NCI-H1048 (cell line): ENCODE results near the gene ETS1.
"Not testable (repeated sequence)": the region's sequence is repeated elsewhere in the genome, so short reads cannot be mapped to it uniquely, and the experiment has no call there.

Source experiments
- DNase-seq: peaks from one replicate; lab custom pipeline; 2025; lab: John Stamatoyannopoulos, UW

ETS1 gene

DNA sequence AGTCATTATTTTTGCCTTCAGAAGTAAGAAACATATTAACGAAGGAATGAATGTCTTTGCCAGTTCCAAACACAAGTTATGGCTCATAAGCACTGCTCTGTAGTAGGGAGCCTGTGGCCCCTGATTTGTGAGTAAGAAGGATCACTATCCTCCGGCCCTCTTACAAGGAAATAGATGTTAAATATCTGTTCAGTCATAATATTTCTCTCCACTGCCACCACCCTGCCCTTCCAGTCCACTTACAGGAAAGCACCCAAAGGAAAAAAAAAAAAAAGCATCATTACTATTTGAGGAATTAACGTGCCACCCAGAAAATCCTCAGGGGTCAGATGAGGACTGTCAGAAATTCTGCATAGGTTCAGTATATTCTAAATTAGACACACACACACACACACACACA, 123.4 kb downstream of the ETS1 start:
- no peak for DNase-seq

DNA sequence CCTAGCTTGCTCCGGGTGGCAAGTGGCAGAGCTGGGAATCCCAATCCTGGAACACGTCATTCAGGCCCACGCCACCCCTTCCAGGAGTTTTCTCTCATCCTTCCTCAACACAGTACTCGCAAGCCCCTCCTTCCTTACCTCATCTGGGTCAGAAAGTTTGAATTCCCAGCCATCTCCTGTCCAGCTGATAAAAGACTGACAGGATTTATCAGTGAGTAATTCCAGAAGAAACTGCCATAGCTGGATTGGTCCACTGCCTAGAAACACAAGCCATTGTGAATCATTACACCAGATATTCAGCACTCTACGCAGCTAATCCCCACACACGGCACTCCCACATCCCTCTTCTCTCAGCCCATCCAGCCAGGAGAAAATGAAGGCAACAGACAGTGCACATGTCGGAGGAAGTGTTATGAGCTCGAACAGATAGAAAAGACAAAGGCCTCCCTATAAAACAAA, 124.0 kb downstream of the ETS1 start:
- DNase-seq = no peak

DNA sequence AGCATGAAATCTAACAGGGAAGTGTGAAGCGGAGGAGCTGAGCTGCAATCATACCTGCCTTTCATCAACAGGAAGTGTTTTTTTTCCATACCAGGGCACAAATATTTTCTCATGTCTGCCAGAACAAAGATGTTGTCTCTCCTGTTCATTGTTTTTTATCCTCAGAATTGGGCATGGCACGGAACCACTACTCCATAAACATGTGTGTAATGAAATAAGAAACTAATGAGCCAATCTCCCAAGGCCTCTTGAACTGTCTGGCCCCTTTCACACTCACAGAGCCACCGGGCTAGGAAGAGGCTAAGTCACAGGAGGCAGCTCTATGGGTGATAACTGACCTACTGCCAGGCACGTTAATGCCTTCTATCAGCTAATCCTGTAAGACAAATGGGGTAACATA, 124.4 kb downstream of the ETS1 start:
- DNase-seq = no peak

DNA sequence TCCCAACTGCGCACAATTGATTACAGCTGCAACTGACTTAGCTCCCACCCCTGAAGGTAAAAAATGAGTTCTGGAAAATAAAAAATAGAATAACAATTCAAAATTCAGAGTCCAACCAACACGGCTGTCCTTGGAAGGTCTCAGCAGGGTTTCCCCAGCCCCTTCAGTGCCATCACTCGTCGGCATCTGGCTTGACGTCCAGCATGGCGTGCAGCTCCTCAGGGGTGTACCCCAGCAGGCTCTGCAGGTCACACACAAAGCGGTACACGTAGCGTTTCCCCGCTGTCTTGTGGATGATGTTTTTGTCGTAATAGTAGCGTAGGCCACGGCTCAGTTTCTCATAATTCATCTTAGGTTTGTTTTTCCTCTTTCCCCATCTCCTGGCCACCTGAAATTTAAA, 125.2 kb downstream of the ETS1 start:
- no peak for DNase-seq

DNA sequence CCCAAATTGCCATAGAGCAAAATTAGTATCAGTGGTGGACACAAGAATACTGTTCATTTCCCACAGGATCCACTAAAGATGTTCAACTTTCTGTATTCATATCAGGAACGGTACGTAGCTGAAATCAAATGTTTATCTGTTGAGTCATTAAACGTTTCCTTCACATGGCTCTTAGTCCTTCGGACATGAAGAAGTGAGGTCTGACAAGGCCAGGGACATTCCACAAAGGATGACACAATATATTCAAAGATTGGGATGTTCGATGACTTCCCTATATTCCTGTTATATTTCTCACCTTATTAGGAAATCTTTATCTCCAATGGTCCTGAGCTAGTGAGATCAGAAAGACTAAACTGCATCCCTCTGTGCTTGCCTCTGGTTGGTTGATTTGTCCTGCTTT, 129.0 kb downstream of the ETS1 start:
- no peak for DNase-seq

DNA sequence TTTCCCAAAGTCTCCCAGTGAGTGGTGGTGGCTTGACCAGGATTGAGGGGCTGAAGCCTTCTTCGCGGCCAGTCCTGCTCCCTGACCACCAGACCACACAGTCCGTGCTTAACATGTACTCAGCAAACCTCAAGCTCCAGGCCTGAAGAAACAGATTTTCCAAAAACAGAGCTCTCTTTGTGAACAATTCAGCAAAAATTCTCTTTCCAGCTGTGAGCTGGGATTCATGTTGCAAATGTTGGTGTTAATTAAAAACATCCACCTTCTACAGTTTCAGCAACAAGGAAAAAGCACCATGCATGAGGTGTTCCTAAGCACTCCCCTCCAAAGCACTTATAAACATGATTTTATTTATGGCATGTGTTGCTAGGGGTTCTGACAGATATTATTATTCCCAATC, 129.5 kb downstream of the ETS1 start:
- DNase-seq = no peak

DNA sequence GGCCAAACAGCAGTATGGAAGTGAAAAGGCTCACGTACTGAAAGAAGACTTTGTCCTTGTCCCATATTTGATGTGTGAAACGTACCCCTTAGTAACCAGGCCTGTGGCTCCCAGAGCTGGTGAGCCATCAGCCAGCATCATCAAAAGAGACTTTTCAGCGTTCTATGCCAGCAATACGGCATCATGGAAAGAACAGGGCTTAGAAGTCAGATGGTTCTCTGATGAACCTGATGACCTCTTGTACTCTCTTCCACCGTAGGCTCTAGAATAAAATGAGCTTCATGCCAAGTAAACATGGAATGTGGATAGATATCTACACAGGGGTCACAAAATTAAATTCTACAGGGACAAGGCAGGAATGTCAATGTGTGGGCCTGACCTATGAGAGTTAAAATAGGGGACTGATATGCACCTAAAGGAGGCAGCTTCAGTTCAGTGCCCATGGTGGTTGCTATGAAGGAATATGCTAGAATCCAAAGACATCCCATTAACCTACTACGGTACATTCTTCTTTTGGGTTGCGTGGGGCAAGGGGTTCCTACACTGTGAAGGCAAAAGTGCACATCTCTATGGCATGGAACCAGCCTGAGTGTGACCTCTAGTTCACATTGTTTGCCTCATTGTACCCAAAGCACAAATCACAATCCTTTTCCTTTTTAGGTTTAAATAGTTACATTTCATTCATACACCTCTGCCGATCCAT, 130.6 kb downstream of the ETS1 start:
- DNase-seq = no peak

DNA sequence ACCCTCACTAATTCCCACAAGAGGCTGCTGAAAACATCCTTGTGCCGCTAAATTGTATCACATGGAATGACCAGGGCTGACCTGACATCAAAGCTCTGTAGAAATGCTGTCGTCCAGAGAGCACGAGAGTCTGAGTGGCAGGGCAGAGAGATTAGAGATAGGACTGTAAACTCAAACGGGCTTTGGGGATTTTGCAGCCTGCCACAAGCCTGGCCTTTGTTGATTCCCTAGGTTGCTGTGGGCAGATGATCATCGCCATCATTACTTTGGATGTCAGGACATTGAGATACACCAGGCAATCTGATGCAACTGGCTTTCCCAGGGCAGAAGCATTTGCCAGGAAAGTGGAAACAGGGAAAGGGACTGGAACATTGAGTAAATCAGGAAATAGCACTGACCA, 131.6 kb downstream of the ETS1 start:
- DNase-seq = no peak

DNA sequence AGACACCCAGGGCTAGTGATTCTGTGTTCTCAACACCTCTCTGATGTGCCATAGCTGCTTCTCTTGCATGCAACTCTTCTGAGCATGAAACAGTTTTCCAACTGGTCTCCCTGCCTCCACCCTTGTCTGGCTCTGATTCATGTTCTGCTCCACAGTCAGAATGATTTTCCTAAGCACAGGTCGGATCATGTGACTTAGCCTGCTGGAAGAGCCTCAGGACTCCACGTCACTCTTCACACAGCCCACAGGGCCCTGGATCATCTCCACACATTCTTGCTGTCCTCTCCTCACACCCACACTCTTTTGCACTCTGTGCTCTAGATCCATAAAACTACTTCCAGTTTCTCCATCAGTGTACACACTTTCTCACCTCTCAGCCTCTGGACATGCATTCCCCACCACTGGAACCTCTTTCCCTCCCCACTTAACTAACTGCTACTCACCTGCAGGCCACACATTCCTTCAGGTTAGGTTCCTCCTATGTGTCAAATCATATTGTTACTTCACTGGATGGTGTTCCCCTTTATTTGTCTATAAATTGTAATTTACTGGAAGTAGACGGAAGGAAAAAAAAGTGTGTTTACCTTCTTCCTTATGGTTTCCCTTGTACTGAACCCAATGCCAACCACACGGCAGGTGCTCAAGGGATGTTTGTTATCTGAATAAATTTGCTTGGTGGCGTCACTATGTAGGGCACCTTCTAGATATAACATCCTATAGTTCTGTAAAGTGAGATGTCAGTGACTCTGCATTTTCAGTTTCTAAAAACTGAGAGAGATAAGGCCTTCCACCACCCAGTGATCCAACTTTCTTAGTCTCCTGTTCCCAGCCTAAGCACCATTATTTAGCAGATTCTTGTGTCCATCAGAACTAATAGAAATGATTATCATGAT, 133.7 kb downstream of the ETS1 start:
- no peak for DNase-seq

DNA sequence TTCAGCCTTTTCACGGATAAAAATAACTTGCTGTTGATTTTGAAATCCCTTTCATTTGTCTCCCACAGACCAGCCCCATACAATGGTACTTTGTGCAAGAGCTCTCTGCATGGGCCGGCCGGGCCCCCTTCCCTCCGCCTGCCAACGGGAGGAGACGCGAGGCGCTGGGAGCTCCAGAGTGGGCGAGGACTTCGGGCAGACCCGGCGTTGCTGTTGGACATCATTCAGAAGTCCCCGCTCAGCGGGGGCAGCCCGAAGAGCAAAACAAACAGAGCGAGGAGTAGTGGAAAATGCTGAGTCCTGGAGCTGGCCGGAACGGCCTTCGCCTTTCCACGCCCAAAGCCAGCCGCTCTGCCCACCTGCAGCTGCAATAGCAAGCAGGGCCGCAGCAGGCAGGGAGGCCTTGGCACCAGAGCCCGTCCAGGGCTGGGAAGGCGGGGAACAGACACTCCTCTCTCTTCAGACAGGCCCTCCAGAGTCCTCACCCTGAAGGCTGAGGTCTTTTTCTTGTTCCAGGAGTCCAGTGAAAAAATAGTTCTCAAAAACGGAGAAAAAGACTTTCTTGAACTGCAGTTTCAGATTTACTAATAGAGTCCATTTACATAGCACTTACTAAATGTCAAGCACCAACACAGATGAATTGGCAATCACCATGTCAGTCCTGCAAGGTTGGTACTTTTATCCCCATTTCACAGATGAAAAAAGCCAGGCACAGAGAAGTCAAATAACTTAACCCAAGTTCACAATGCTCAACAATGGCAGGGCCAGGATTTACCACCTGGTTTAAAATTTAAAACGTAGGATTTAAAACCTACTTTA, 135.5 kb downstream of the ETS1 start:
- no peak for DNase-seq

DNA sequence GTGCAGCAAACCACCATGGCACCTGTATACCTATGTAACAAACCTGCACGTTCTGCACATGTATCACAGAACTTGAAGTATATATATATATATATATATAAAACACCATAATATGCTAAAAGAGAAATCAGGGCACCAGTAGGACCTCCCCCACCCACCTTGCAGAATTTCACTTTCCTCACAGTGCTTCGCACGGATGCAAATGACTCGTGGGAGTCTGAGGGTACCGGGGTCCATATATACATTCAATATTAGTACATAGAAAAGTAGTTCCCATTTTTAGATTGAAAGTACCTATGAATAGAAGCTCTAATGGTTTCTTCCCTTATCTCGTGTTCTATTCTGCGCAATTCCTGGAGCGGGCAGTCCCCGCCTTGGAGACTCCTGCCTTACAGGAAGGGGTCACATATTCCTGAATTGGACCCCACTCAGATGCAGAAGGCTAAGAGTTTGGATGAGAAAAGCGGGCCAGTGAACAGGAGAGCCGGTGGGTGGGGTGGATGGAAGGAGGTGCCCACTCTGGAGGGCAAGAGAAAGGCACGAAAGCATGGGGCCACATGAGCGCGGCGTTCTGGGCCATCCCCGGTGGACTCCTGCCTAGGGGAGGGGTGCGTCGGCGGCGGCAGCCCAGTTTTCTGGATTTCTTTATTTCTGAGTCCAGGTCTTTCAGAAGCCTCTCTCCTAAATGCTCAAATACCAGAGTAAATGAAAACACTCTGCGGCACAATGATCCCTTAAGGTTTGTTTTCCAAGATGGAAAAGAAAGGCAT, 136.3 kb downstream of the ETS1 start:
- DNase-seq = no peak

DNA sequence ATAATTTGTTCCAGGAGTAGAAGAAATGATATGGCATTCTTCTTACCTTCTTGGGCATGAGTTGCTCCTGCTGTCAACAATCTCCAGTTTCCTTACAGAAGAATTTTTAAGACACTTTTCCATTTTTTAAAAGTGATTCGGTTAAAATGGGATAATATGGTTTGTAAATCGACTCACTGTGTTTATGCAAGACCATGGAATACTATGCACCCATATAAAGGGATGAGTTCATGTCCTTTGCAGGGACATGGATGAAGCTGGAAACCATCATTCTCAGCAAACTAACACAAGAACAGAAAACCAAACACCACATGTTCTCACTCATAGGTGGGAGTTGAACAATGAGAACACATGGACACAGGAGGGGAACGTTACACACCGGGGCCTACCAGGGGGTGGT, 136.9 kb downstream of the ETS1 start:
- not testable (repeated sequence) for DNase-seq

DNA sequence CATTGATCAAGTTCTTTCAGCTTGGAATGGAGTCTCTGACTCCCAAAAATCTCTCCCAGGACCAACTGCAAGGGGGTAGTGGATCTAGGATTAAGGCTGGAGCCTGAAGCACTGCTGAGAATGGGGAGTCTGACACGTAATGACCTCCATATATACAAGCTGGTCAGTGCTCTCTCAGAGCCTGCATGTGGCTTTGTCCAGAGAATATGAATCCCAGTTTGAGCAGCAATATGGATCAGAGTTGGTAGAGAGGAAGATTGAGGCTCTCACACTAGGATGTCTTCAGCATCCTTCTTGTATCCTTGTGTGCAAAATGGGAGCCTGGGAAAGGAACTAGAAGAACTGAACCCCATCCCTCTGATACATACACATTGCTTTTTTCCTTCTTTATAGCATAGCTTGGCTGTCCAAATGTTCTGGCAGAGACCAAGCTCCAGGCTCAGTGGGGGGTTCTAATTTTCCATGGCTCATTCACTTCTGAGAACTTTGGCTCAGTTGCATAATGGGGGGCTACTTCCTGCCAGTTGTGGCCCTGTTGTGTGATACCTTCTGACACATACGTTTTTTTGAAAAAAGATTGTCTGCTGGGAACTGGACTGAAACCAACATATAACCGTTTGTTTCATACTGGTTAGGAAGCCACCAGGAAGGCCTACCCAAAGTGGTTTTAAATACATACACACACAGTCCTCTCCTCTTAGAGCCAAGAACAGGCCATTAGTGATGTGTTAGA, 138.2 kb downstream of the ETS1 start:
- no peak for DNase-seq

DNA sequence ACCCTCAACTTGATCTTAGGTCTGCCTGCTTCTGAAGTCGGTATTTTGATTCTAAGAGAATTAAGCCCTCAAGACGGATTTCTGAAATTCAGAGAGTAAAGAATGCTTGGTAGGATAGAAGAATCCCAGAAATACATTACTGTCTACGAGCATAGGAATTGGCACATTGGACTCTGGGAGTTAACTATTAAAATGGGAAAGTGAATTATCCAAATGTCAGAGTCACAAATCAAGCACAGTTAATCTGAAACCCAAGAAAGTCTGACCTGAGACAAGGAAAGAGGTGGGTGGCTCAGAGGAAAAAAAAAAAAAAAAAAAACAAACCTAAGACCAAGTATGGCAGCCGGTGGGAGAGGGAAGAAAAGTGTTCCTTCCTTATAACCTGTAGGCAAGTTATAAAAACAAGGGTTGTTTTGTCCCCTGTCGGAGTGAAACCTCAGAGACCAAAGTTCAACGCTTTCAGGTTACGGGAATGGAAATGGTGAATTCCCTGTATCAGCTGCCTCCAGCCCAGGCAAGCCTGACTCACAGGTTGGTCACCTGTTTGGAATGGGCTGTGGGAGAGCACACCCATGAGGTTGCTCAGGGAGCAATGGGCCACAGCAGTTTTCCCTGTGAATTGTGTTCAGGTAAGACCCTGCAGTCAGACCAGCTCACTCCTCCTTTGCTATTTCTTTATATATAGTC, 139.0 kb downstream of the ETS1 start:
- DNase-seq = no peak

DNA sequence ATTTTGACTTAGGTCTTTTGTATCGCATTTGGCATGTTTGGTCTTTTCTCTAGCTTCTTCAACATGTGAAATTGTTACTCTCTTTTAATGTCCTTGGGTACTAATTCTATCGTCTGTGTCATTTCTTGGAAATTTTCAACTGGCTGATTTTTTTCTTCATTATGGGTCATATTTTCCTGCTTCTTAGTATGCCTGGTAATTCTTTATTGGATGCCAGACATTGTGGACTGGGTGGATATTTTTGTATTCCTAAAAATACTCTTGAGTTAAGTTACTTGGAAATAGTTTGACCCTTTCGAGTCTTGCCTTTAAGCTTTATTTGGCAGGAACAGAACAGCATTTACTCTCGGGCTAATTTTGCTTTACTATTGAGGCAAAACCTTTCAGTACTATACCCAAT, 140.1 kb downstream of the ETS1 start:
- DNase-seq = no peak

DNA sequence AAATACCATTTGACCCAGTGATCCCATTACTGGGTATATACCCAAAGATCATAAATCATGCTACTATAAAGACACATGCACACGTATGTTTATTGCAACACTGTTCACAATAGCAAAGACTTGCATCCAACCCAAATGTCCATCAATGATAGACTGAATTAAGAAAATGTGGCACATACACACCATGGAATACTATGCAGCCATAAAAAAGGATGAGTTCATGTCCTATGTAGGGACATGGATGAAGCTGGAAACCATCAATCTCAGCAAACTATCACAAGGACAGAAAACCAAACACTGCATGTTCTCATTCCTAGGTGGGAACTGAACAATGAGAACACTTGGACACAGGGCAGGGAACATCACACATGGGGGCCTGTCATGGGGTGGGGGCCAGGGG, 141.4 kb downstream of the ETS1 start:
- DNase-seq = not testable (repeated sequence)

DNA sequence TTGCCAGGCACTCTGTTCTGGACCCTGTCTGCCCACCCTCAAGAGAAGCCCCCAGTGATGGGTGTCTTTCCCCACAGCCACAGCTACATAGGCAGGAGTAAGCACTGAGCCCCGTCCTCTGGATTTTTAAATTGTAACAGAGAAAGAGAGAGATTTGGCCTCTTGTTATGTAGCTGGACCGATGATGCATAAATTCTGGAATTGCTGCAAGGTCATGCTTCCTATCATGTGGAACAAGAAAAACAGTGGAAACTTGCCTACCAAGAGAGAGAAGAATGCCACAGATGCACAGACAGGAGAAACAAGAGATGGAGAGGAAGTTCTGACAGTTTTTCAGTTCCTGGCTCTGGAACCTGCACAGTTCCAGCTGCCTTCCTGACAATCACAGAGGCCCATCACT, 150.2 kb downstream of the ETS1 start:
- DNase-seq = no peak

DNA sequence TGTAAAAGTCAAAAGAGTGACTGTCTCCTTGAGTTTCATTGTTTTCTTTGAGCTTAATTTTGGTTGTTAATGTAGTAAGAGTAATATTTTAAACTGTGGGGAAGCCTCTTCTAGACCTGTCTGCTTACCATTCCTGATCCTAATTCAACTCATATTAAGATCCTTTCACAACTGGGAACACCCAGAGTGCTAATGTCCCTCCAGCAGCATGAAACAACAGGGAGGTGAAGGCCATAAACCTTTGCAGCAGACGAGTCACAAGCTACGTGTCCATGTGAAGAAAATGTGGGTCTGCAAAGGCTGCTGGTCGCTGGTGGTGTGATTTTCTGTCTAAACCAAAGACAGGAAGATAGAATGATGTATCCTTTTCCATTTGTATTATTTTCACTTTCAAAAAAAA, 152.5 kb downstream of the ETS1 start:
- DNase-seq = no peak

DNA sequence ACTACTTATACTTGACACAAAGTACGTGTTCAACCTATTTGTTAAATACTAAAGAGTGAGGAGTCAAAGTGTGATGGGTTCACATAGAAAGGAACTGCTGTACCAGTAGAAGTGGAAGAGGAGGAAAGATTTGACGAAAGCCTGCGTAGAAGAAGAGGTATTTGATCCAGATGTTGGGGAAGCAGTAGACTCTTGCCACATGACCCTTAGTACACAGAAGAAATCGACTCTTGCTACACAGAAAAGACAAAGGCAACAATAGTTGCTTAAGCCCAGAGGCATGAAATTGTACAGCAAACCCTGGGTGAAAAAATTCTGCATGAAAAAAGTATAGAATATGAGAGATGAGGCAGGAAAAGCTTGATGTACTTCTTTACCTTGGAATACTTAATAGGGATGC, 152.9 kb downstream of the ETS1 start:
- DNase-seq = no peak

DNA sequence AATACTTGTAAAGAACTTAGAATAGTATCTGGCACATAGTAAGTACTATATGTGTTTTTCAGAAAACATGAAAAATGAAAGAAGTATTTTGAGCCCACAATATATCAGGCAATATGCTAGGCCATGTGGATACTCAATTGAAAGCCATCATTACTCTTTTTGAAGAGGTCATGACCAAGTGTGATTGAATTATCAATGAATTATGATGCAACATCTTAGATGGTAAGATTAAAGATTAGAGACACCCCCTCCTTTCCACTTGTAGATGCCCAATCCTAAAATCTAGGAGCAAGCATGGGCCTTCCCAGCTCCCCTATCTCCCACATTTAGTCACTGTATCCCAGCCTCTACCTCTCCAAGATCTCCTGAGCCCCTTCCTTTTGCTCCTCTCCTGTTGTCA, 154.4 kb downstream of the ETS1 start:
- no peak for DNase-seq

DNA sequence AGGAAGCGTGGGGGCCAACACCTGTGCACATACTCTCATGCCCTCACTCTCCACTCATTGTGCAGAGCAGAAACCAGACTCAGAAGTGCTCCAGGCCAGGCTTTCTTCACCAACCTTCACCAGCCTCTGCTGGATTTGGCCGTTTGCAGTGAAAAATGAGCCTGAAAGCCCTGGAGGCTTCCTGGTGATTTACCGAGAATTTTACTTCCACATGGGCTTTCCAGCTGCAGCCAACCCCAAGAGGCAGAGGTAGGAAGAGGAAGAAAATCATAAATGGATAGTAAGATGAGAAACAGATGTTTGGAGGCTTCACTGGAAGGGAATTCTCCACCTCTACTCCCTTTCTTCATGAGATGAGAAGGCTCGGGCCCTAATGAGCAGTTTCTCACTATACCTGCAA, 155.4 kb downstream of the ETS1 start:
- DNase-seq = no peak
